Upper lobe of right lung (tissue), 1 donor: ENCODE measurements around the gene GLS. TPM values are rescaled to one million over a fixed set of nuclear protein-coding genes. Genes with fewer than 3 reads are reported as not detected.

Experiments
- ATAC-seq: fragments of 200-7000 bp; cut with Tn5 transposase; one replicate; pipeline ENCODE4 v1.9.1; 2020; ENCODE audit warnings: mild to moderate bottlenecking, moderate library complexity
- DNase-seq: peaks from one replicate; pipeline ENCODE4 v3.0.0-alpha.2; 2020
- H3K27ac ChIP-seq: fragments of 200-600 bp; one replicate; pipeline ENCODE4 v1.8.0; 2022
- H3K27me3 ChIP-seq: fragments of 200-600 bp; one replicate; pipeline ENCODE4 v1.8.0; 2022; ENCODE audit warnings: mild to moderate bottlenecking
- H3K36me3 ChIP-seq: fragments of 200-600 bp; one replicate; pipeline ENCODE4 v1.8.0; 2022
- H3K4me1 ChIP-seq: fragments of 200-600 bp; one replicate; pipeline ENCODE4 v1.8.0; 2022
- H3K4me3 ChIP-seq: fragments of 200-600 bp; one replicate; pipeline ENCODE4 v1.8.0; 2022; ENCODE audit warnings: mild to moderate bottlenecking
- H3K9me3 ChIP-seq: fragments of 200-600 bp; one replicate; pipeline ENCODE4 v1.8.0; 2022
- intact Hi-C: fragments of 100-400 bp; cut with DNase I; formaldehyde crosslinking; loops from one replicate; pipeline ENCODE4 v1.11.0; 2022
- total RNA-seq: library from RNA; stranded (reverse); fragmentation: NEBNext Ultra II Directional; extraction: Animal tissue kit (Norgen Biotek cat#: 25700); gene quantifications from one replicate; pipeline ENCODE4 v1.2.1, GENCODE V29; 2021
- TF ChIP-seq, protein P1 (sequence below): fragments of 200-600 bp; IDR thresholded peaks from one replicate; pipeline ENCODE4 v1.8.0; 2022; ENCODE audit warnings: antibody characterized with exemption
- donor health status: DM: no; HTN: yes; CAD: no; lungs with severe emphysema.

Gene GLS
- total RNA-seq, 1 donor from 2014 or later = 209 TPM

GRCh38 chr2:190996338-190996946, 115.8 kb downstream of the GLS start:
- DNase-seq (no peak), ATAC-seq (peak; percentile 71)
- no peaks in the 10 kb centered on the region for H3K4me1 ChIP-seq
- H3K4me3 ChIP-seq = no peak overlapping the region
- TF ChIP-seq, protein P1, sequence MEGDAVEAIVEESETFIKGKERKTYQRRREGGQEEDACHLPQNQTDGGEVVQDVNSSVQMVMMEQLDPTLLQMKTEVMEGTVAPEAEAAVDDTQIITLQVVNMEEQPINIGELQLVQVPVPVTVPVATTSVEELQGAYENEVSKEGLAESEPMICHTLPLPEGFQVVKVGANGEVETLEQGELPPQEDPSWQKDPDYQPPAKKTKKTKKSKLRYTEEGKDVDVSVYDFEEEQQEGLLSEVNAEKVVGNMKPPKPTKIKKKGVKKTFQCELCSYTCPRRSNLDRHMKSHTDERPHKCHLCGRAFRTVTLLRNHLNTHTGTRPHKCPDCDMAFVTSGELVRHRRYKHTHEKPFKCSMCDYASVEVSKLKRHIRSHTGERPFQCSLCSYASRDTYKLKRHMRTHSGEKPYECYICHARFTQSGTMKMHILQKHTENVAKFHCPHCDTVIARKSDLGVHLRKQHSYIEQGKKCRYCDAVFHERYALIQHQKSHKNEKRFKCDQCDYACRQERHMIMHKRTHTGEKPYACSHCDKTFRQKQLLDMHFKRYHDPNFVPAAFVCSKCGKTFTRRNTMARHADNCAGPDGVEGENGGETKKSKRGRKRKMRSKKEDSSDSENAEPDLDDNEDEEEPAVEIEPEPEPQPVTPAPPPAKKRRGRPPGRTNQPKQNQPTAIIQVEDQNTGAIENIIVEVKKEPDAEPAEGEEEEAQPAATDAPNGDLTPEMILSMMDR = peak; percentile 59
- H3K27me3 ChIP-seq = no peaks in the 10 kb centered on the region
- H3K36me3 ChIP-seq = peaks cover 100% of the 10 kb centered on the region
- intact Hi-C loops = no loop called here
- H3K9me3 ChIP-seq = no peaks in the 10 kb centered on the region
- H3K27ac ChIP-seq = no peak overlapping the region

DNA sequence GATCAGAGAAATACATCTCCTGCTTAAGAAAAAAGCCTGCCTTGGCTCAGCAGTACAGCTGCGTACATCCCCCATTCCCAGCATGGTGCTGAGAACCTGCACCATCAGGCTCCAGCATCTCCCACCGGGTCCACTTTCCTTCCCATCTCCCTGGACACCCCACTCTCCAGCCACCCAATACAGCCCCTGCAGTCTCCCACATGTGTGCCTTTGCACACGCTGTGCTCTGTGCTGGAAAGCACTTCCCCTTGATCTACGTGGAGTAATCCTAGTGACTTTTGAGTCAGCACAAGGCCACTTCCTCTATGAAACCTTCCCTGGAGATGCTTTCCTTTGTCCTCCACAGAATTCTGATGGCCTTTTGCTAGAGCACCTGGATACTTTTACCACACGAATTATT, 116.3 kb downstream of the GLS start:
- Histone ChIP-seq H3K9me3 (no peaks in the 10 kb centered on the region), H3K4me1 (no peaks in the 10 kb centered on the region), H3K4me3 (no peak overlapping the region), H3K36me3 (peaks cover 100% of the 10 kb centered on the region), H3K27ac (no peak overlapping the region), H3K27me3 (no peaks in the 10 kb centered on the region)
- ATAC-seq = peak; percentile 85
- TF ChIP-seq, protein P1 = no peak
- intact Hi-C loops = no loop called here
- no peak for DNase-seq

GRCh38 chr2:190997526-190998113, 117.0 kb downstream of the GLS start:
- intact Hi-C loops = no loop called here
- ATAC-seq (no peak), DNase-seq (no peak)
- H3K4me3 ChIP-seq = no peak overlapping the region
- TF ChIP-seq, protein P1 = no peak
- no peaks in the 10 kb centered on the region for H3K9me3 ChIP-seq
- H3K27me3 ChIP-seq = no peaks in the 10 kb centered on the region
- no peak overlapping the region for H3K27ac ChIP-seq
- peaks cover 100% of the 10 kb centered on the region for H3K36me3 ChIP-seq
- no peaks in the 10 kb centered on the region for H3K4me1 ChIP-seq

DNA sequence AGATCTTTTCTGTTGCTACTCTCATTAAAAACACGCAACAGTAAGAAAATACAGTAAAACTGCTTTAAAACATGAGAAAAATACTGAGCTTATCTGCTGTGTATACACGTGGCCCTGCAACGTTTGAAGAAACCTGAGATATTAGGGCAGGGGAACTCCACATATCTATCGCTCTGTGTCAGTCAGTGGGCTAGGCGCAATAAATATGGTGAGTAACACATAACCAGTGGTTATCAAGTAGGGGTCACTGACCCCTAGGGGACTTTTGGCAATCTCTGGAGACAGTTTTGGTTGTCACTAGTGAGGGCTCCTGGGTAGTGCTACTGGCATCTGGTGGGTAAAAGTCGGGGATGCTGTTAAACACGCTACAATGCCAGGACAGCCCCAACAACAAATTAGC, 118.4 kb downstream of the GLS start:
- TF ChIP-seq, protein P1 = no peak
- Histone ChIP-seq H3K4me1 (no peaks in the 10 kb centered on the region), H3K27me3 (no peaks in the 10 kb centered on the region), H3K36me3 (peaks cover 100% of the 10 kb centered on the region), H3K27ac (no peak overlapping the region), H3K4me3 (no peak overlapping the region), H3K9me3 (no peaks in the 10 kb centered on the region)
- intact Hi-C loops = no loop called here
- ATAC-seq (no peak), DNase-seq (no peak)

- H3K27me3 ChIP-seq = no peaks in the 10 kb centered on the region
- TF ChIP-seq, protein P1 = no peak
- H3K36me3 ChIP-seq = peaks cover 100% of the 10 kb centered on the region
- intact Hi-C loops = no loop called here
- H3K9me3 ChIP-seq = no peaks in the 10 kb centered on the region
- DNase-seq (no peak), ATAC-seq (no peak)
- no peaks in the 10 kb centered on the region for H3K4me1 ChIP-seq
- no peak overlapping the region for H3K27ac ChIP-seq
- no peak overlapping the region for H3K4me3 ChIP-seq
Measured at GRCh38 chr2:190999949-191000665, 119.5 kb downstream of the GLS start.
